Superior temporal gyrus (tissue), 1 donor: ENCODE results near the gene GLCE.
"Not testable (repeated sequence)": the region's sequence is repeated elsewhere in the genome, so short reads cannot be mapped to it uniquely, and the experiment has no call there.

Source experiments
- DNase-seq: peaks from one replicate; pipeline ENCODE4 v3.0.0-alpha.2; 2016; ENCODE audit errors: extremely low spot score

Gene GLCE

GRCh38 chr15:69271217-69271616 lies 110.8 kb downstream of the GLCE start:
- no peak for DNase-seq

DNA sequence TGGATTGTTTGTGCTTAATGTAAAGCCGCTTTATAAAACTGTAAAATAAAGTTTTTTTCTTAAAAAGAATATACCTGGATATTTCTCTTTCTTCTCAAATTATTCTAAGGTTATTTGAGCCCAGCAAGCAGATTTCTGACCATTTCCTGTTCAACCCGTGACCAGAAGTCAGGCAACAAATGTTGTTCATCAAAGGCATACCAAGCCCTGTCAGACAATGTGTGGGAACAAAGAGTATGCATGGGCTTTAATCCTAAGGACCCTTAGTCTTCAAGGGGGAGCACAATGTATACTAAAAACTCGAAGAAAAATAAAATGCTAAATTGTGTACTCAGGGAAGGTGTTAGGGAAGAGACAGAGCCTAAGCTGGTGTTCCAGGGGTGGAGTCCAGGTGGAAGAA lies 111.7 kb downstream of the GLCE start:
- no peak for DNase-seq

DNA sequence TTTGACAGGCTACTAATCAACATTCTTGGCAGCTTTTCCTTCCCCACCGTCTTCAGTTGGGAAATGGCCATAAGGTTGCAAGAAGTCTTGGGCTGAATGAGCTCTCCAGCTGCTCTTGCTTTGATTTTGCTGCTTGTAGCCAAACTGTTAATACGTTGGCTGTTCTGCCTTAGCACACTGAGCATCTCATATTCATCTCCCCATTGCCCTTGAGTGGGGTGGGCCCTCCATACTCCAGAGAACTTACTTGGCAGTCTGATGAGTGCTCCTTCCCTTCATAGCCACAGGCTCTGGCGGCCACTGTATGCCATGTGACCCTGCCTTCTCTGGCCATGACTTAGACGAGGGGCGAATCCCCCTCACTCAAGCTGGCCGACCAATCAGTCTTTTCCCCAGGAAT lies 112.5 kb downstream of the GLCE start:
- DNase-seq, result no peak

GRCh38 chr15:69275074-69275670 lies 114.7 kb downstream of the GLCE start:
- no peak for DNase-seq

- no peak for DNase-seq
Measured at GRCh38 chr15:69275933-69276560, 115.6 kb downstream of the GLCE start.

DNA sequence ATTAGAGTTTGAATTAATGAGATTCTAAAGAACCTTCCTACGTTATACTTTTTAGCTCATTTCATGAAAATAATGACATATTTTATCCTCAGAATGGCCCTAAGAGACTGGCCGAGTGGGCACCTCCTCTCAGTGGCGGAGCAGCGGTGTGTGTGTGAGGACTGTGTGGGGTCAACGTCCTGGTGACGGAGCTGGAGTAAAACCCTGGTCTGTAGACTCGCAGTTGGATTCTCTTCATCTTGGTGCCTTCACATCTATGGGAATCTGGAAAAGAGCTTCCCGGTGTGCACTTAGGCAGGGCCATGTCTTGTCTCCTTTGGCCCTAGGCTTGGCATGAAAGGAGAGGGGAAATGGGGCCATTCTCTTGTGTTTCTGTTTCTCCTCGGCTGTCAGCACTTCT lies 116.9 kb downstream of the GLCE start:
- no peak for DNase-seq

- no peak for DNase-seq
Measured at GRCh38 chr15:69279636-69280035, 119.2 kb downstream of the GLCE start.

DNA sequence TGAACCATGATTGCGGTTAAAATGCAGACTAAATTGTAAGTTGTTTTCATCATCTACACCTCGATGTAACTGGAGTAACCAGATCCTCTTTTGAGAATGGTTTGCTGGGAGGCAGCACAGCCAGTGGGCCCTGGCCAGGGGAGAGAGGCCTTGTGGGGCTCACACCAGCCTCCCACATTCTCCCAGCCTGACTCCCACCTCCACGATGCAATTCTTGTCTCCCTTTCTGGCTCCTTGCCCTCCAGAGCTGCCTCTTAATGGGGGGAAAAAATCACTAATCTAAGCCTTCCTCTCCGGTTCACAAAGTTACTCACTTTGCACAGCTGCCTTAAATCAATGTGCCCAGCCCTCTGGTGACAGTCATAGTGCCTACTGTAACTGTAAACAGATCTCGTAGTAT lies 120.3 kb downstream of the GLCE start:
- no peak for DNase-seq

DNA sequence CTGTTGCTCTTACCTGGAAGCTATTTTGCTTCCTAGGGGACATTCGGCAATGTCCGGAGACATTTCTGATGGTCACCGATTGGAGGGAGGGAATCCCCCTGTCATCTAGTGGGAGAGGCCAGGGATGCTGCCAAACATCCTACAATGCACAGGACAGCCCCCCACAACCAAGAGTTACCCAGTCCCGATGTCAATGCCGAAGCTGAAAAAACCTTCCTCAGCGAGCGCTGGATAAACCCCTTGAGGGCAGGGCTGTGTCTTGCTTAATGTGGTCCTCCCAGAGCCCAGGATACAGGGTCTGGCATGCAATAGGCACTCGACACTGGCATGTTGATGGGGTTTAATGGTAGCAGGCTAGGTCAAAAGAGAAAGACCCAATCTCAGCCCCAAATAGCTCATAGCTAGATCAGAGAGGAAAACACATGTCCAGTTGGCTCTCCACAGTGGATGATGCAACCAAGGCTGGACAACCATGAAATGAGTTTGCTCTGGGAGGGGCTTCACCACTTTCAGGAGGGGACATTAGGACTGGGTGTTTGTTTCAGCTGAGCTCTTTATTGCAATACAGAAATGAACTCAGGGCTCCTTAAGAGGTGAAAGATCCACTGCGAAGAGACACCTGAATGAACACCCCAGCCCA lies 121.8 kb downstream of the GLCE start:
- no peak for DNase-seq

DNA sequence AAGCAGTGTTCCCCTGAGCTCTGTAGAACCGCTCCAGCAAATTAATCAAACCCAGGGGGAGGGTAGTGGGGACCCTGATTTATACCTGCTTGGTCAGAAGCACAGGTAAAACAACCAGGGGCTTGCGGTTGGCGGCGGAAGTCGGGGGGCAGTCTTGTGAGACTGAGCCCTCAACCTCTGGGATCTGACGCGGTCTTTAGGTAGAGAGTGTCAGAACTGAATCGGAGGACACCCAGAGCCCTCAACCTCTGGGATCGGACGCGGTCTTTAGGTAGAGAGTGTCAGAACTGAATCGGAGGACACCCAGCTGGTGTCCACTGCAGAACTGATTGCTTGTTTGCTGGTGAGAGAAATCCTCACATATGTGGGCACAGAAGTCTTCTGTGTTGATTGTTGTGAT lies 125.4 kb downstream of the GLCE start:
- no peak for DNase-seq

DNA sequence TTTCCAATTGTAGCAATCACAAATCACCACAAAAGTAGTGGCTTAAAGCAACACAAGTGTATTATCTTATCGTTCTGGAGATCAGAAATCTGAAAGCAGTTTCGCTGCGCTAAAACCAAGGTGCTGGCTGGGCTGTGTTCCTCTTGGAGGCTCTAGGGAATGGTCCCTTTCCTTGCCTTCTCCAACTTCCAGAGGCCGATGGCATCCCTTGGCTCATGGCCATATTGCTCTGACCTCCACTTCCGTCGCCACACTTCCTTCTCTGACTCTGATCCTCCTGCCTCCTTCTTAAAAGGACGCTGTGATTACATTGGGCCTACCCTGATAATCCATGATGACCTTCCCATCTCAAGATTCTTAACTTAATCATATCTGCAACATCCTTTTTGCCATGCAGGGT lies 127.6 kb downstream of the GLCE start:
- no peak for DNase-seq

- no peak for DNase-seq
Measured at GRCh38 chr15:69288531-69289341, 128.3 kb downstream of the GLCE start.

GRCh38 chr15:69289342-69290146 lies 129.1 kb downstream of the GLCE start:
- peak; percentile 7 for DNase-seq

GRCh38 chr15:69290346-69291164 lies 130.1 kb downstream of the GLCE start:
- DNase-seq, result peak; percentile 2

GRCh38 chr15:69291651-69292050 lies 131.2 kb downstream of the GLCE start:
- DNase-seq, result not testable (repeated sequence)

- no peak for DNase-seq
Measured at GRCh38 chr15:69292826-69293420, 132.5 kb downstream of the GLCE start.

DNA sequence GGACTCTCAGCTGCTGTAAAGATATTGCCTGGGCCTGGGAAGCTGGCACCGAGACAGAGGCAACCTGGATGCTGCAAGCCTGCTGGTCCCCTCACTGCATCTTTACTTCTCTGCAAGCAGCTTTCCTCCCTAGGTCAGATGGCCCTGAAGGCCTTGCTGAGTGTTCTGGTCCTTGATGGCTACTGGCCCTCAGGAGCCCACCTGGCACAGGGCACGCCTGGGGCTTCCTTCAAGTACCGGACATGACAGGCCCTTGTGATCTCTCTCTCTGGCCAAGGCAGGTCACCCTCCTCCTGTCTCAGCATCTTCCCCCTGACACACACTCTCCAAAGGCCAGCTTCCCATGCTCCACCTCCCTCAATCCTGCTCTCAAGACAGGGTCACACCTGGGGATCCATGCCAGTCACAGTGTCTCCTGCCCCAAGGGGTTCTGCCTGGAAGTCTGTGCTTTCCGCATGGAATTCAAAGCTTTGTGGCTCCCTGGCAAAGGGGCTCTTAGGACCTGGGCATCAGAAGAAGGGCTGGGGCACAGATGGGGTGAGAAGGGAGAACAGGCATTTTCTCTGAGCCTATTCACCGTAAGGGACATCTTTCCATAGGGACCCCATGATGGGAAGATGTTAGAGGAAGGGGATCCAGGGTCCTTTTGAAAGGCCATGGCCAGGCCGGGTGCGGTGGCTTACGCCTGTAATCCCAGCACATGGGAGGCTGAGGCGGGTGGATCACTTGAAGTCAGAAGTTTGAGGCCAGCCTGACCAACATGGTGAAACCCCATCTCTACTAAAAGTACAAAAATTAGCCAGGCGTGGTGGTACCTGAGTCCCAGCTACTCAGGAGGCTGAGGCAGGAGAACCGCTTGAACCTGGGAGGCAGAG lies 133.5 kb downstream of the GLCE start:
- no peak for DNase-seq

- no peak for DNase-seq
Measured at GRCh38 chr15:69296606-69297005, 136.2 kb downstream of the GLCE start.

GRCh38 chr15:69297642-69298353 lies 137.4 kb downstream of the GLCE start:
- no peak for DNase-seq
